SK-N-SH treated with all-trans-retinoic acid at 6 μM for 48 hours (cell line): ENCODE measurements around the gene PLEKHA8.

ENCODE experiments used
- ATAC-seq: fragments of 200-7000 bp; cut with Tn5 transposase; 3 replicates; pipeline ENCODE4 v1.9.1; 2020; ENCODE audit warnings: mild to moderate bottlenecking, moderate library complexity
- CSDC2 ChIP-seq: fragments of 250-450 bp; sonication (Bioruptor Pico); IDR thresholded peaks from 2 replicates; pipeline ENCODE4 v1.5.0; 2020; ENCODE audit warnings: mild to moderate bottlenecking, moderate library complexity
- ESRRG ChIP-seq: fragments of 250-450 bp; sonication (Bioruptor Pico); IDR thresholded peaks from 2 replicates; pipeline ENCODE4 v1.6.1; 2021; ENCODE audit warnings: mild to moderate bottlenecking
- ISL1 ChIP-seq: fragments of 250-450 bp; sonication (Bioruptor Pico); IDR thresholded peaks from 2 replicates; pipeline ENCODE4 v2.1.2; 2022; ENCODE audit warnings: mild to moderate bottlenecking, moderate library complexity
- POU6F1 ChIP-seq: fragments of 250-450 bp; sonication (Bioruptor Pico); IDR thresholded peaks from 2 replicates; pipeline ENCODE4 v1.8.0; 2021; ENCODE audit warnings: low read depth, mild to moderate bottlenecking, moderate library complexity, borderline replicate concordance
- PPARA ChIP-seq: fragments of 250-450 bp; sonication (Bioruptor Pico); IDR thresholded peaks from 2 replicates; pipeline ENCODE4 v1.5.0; 2020; ENCODE audit warnings: mild to moderate bottlenecking, borderline replicate concordance
- TCF4 ChIP-seq: fragments of 250-450 bp; sonication (Bioruptor Pico); IDR thresholded peaks from 2 replicates; pipeline ENCODE4 v1.8.0; 2021; ENCODE audit warnings: mild to moderate bottlenecking, moderate library complexity, borderline replicate concordance
- TOX ChIP-seq: fragments of 250-450 bp; sonication (Bioruptor Pico); IDR thresholded peaks from 2 replicates; pipeline ENCODE4 v1.8.0; 2021; ENCODE audit warnings: mild to moderate bottlenecking, moderate library complexity, borderline replicate concordance
- TSHZ2 ChIP-seq: fragments of 250-450 bp; sonication (Bioruptor Pico); IDR thresholded peaks from 2 replicates; pipeline ENCODE4 v1.5.0; 2020; ENCODE audit warnings: mild to moderate bottlenecking, moderate library complexity
- ZC3H10 ChIP-seq: fragments of 250-450 bp; sonication (Bioruptor Pico); IDR thresholded peaks from 2 replicates; pipeline ENCODE4 v1.5.1; 2021; ENCODE audit warnings: mild to moderate bottlenecking, moderate library complexity
- ZFP3 ChIP-seq: fragments of 250-450 bp; sonication (Bioruptor Pico); IDR thresholded peaks from 2 replicates; pipeline ENCODE4 v1.5.0; 2020; ENCODE audit warnings: mild to moderate bottlenecking, moderate library complexity
- ZFP30 ChIP-seq: fragments of 450-650 bp; formaldehyde crosslinking; IDR thresholded peaks from 2 replicates; pipeline ENCODE4 v1.5.0; 2022; ENCODE audit warnings: mild to moderate bottlenecking, moderate library complexity
- ZNF70 ChIP-seq: fragments of 450-650 bp; formaldehyde crosslinking; IDR thresholded peaks from 2 replicates; pipeline ENCODE4 v1.5.0; 2020; ENCODE audit warnings: mild to moderate bottlenecking, moderate library complexity
- ZNF8 ChIP-seq: fragments of 450-650 bp; formaldehyde crosslinking; IDR thresholded peaks from 2 replicates; pipeline ENCODE4 v1.5.0; 2020; ENCODE audit warnings: mild to moderate bottlenecking, moderate library complexity
- TF ChIP-seq, protein P1 (sequence below): fragments of 250-450 bp; sonication (Bioruptor Pico); IDR thresholded peaks from 2 replicates; pipeline ENCODE4 v1.8.0; 2020; ENCODE audit warnings: mild to moderate bottlenecking, moderate library complexity, borderline replicate concordance
- TF ChIP-seq, protein P2 (sequence below): fragments of 250-450 bp; sonication (Bioruptor Pico); IDR thresholded peaks from 2 replicates; pipeline ENCODE4 v1.5.1; 2021; ENCODE audit warnings: mild to moderate bottlenecking, moderate library complexity

PLEKHA8 gene

GRCh38 chr7:30070052-30070451 is 41.8 kb downstream of the PLEKHA8 start:
- ATAC-seq = no peak
- TF ChIP-seq PPARA (CRISPR knock-in tag) (no peak), ZFP30 (CRISPR knock-in tag) (no peak), TCF4 (no peak), ZFP3 (no peak), ISL1 (CRISPR knock-in tag) (no peak), TSHZ2 (CRISPR knock-in tag) (no peak), ZNF8 (CRISPR knock-in tag) (no peak)
- TF ChIP-seq, protein P1, sequence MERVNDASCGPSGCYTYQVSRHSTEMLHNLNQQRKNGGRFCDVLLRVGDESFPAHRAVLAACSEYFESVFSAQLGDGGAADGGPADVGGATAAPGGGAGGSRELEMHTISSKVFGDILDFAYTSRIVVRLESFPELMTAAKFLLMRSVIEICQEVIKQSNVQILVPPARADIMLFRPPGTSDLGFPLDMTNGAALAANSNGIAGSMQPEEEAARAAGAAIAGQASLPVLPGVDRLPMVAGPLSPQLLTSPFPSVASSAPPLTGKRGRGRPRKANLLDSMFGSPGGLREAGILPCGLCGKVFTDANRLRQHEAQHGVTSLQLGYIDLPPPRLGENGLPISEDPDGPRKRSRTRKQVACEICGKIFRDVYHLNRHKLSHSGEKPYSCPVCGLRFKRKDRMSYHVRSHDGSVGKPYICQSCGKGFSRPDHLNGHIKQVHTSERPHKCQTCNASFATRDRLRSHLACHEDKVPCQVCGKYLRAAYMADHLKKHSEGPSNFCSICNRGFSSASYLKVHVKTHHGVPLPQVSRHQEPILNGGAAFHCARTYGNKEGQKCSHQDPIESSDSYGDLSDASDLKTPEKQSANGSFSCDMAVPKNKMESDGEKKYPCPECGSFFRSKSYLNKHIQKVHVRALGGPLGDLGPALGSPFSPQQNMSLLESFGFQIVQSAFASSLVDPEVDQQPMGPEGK = no peak
- TF ChIP-seq, protein P2, sequence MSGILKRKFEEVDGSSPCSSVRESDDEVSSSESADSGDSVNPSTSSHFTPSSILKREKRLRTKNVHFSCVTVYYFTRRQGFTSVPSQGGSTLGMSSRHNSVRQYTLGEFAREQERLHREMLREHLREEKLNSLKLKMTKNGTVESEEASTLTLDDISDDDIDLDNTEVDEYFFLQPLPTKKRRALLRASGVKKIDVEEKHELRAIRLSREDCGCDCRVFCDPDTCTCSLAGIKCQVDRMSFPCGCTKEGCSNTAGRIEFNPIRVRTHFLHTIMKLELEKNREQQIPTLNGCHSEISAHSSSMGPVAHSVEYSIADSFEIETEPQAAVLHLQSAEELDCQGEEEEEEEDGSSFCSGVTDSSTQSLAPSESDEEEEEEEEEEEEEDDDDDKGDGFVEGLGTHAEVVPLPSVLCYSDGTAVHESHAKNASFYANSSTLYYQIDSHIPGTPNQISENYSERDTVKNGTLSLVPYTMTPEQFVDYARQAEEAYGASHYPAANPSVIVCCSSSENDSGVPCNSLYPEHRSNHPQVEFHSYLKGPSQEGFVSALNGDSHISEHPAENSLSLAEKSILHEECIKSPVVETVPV (CRISPR knock-in tag) = no peak

DNA sequence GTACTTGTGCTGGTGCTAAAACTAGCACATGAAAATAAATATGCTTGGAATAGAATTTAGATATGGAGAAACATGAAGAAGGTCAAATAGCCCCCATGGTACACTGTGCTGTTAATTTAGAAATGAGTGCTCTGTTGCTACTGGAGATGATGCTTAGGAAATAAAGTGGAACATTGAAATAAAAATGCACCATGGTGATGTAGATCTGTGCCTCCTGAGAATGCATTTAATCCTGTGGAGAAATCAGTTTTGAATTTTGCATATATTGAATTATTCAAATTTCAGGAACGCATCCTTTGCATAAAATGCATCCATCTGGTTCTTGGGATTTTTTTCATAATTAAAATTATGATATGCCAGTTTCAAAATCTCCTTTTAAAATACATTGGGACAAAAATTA is 44.5 kb downstream of the PLEKHA8 start:
- ATAC-seq = no peak
- no peak for TF ChIP-seq ESRRG
- TF ChIP-seq, protein P2 (CRISPR knock-in tag) = no peak
- TF ChIP-seq POU6F1 (CRISPR knock-in tag) = no peak
- TF ChIP-seq, protein P1 = no peak
- no peak for TF ChIP-seq TOX (CRISPR knock-in tag)
- no peak for TF ChIP-seq TSHZ2 (CRISPR knock-in tag)

- peak; percentile 86 for ATAC-seq
- no peak for TF ChIP-seq TCF4
- TF ChIP-seq ZNF70 (CRISPR knock-in tag) = no peak
- no peak for TF ChIP-seq CSDC2 (CRISPR knock-in tag)
- no peak for TF ChIP-seq ZC3H10
- no peak for TF ChIP-seq ZFP30 (CRISPR knock-in tag)
Measured at GRCh38 chr7:30074422-30075030, 46.3 kb downstream of the PLEKHA8 start.
